ENCODE results near the gene PRR23C.
"Not testable (repeated sequence)": the region's sequence is repeated elsewhere in the genome, so short reads cannot be mapped to it uniquely, and the experiment has no call there.

PRR23C gene

DNA sequence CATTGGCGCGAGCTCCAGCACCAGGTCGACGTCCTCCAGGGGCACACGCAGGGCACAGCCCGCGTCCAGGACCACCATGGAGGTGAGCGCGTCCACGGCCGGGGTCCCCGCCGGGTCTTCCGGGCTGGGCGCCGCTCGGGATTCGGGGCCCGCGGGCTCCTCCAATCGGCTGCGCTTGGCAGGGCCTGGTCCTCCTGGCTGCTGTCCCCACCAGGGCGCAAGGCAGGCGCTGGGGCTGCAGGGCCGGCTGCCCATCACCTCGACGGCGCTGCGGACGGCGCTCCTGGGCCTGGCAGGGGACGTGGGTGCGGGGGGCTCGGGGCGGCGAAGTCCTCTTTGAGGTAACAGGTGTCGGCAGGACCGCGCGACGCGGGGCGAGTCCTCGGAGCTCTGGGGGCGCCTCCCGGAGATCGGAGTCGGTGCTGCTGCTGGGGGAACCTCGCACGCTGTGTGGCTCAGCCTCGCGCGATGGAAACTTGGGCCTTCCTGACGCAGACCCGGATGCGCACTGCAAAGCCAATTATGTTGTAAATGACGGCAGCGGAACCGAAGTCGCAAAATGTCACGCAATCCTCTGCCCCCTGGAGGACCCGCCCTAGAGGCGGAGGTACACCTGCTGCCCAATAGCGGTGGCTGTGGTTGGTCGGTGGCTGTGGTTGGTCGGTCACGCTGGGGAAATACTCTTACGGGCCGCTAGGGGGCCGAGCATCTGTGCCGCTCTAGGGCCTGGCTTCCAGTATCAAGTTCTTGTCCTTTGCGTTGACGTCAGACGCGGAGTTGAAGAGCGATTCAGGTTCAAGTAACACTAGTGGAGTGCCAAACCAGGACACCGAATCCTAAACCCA lies at the start of gene PRR23C:
TSS of gene PRR23C (minus strand) at position 527 of the 845 bp plus-strand sequence. CDS start at position 255, 272 bp downstream.
- no peak for DNase-seq

DNA sequence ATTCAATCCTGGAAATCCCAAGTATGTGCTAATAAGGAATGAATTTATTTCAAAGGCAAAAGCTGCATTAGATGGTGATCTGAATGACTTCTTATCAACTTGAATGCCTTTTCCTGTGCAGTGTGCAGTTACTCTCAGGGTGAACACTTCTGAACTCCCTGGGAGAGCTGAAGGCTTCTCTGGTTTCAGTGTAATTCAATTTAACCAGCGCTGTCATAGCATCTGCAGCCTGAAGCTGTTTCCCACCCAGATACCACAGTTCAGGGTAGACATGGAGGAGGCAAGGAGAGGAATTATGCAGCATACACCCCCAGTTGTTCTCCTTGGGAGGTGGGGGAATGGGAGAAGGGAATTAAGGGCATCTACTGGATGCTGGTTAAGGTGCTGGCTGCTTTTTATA lies 49.1 kb upstream of the PRR23C start:
- no peak for DNase-seq

DNA sequence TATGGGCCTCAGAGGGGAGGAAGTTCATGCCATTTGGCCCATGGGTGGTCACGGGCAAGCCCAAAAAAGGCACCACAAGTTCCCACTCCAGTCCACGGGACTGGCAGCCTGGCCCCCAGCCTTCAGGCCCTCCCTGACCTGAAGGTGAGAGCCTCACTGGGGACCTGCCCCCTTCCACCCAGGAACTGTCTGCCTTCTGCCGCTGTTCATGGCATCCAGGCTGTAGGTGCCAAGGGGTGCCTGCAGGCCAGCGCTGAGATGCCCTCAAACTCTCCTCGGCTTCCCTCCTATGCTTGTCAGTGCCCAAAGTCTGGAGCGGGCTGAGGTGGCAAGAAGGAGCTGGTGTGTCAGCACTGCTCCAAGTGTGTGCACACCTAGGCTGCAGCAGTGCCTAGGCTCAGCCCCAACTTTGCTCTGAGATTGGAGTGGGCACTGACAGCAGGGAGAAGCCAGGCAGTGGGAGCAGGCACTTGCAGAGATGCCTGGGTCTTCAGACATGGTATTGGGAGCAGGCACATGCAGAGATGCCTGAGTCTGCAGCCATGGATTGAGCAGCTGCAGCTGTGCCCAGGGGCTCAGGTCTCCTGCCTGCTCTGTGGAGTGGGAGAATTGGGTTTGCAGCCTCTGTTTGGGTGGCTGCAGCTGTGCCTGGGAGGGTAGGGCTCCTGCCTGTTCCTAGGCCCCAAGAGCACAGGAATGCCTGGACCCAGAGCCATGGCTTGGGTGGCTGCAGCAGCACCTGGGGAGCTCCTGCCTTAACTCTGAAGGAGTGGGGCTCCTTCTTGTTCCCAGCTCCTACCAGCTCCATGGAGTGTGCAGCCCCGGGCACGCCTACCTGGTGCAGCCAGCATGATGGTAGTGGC lies 44.0 kb upstream of the PRR23C start:
- no peak for DNase-seq

- DNase-seq = no peak
These were observed 42.9 kb upstream of the PRR23C start for GRCh38 chr3:139087621-139088020.

DNA sequence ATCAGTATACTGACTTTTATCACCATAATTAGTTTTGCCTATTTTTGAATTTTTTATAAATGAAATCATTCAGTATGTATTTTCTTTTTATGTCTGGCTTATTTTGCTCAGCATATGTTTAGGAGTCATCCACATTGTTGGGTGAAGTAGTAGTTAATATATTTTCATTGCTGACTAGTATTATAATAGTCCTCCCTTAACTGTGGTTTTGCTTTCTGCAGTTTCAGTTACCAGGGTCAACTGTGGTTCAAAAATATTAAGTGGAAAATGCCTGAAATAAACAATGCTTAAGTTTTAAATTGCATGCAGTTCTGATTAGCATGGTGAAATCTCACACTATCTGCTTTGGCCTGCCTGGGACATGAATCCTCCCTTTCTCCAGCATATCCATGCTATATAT lies 39.5 kb upstream of the PRR23C start:
- DNase-seq = no peak

- DNase-seq = no peak
These were observed 29.9 kb upstream of the PRR23C start for GRCh38 chr3:139074565-139075115.

- no peak for DNase-seq
These were observed 18.2 kb upstream of the PRR23C start for GRCh38 chr3:139062918-139063317.

GRCh38 chr3:139052802-139053600 lies 8.3 kb upstream of the PRR23C start:
- DNase-seq = no peak

DNA sequence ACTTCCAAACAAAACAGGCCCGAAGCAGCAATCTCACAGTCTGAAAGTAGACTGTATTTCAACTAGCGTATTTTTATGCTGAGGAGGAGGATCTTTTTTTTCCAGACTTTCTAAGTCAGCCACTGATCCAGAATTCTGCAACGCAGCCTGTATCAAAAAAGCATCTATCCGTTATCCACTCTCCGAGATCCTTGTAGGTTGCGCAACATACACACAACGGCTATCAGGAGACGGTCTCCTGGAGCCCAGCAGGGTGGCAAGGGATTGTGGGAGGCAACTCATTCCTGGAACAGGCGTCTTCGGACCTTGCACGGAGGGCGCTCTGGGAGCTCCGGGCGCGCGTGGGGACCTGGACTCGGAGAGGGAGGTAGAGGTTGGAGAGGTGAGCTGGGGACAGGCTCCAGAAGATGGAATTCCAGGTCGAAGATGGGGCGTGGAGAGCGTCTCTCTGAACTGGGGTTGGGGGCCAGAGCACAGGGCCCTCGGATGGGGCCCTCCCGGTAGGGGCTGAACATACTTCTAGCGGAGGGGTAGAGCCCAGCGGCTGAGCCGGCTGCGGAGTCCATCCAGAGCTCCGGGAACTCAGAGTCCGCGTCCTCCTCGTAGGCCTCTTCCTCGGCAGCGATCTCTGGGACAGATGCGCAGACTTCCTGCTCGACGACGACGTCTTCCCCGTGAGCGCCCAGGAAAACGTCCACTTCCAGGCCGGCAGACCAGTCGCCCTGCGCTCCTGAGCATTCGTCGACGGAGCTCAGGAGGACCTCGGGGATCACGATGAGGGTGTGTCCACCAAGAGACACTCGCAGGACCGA lies 932 bp downstream of the PRR23C start:
- no peak for DNase-seq

- no peak for DNase-seq
These were observed 7.2 kb downstream of the PRR23C start for GRCh38 chr3:139037478-139037877.

DNA sequence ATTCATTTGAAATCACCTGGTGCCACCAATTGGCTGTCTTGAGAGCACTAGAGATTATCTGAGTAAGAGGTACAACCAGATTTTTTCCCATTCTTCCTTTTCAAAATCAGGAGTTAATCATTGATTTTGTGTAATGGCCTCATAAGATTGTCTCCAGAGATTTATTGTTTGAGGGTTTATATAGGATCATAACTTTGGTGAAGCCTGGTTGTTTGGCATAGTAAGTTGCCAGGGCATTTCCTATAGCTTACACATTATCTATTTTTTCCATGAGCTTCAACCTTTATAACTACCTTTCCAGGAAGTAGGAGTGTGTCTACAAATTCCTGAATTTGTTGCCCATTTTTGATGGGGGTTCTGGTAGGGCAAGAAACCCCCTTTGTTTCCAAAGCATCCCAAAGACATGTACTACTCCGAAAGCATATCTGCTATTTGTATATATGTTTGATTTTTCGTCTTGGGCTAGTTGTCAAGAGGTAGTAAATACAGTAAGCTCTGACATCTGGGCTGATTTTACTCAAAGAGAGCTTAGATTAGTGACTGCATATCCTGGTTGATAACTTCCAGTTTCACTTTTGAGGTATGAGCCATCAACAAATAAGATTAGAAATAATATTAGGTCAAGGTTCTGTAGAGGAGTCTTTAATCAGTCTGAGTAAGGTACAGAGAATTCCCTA lies 12.2 kb downstream of the PRR23C start:
- DNase-seq = no peak

DNA sequence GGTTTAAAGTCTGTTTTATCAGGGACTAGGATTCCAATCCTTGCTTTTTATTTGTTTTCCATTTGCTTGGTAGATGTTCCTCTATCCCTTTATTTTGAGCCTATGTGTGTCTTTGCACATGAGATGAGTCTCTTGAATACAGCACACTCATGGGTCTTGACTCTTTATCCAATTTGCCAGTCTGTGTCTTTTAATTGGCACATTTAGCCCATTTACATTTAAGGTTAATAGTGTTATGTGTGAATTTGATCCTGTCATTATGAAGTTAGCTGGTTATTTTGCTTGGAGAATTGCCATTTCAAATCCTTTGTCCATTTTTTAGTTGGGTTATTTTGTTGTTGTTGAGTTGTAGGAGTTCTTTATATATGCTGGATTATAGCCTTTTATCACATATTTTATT lies 14.1 kb downstream of the PRR23C start:
- not testable (repeated sequence) for DNase-seq

DNA sequence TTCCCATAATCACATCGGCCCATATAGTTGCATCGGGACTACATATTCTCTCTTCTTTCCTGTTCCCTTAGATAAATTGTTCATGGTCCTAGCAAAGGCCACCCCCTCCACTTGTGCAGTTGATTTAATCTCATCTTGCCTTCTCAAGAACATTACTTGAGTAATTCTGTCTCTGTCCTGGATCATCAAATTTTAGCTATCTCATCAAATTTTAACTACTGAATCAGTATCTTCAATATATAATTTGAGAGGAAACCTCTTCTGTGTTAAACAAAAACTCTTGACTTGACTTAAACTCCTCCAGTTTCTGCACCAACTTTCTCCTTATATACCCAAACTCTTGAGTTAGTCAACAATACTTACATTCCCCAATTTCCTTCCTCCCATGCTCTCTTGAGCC lies 19.7 kb downstream of the PRR23C start:
- no peak for DNase-seq

DNA sequence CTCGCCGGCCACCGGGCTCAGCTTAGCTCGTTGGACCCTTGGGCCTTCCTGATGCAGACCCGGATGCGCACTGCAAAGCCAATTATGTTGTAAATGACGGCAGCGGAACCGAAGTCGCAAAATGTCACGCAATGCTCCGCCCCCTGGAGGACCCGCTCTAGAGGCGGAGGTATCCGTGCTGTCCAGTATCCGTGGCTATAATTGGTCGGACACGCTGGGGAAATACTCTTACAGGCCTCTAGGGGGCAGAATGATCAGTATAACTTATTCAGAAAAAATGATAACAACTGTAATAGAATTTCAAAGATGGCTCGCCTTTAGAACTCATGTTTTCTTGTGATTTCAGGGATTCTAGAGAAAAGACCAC lies 23.8 kb downstream of the PRR23C start, which contains the start of gene PRR23B:
TSS of gene PRR23B (minus strand) at position 59 of the 367 bp plus-strand sequence. CDS start 265 bp downstream, outside the sequence.
- no peak for DNase-seq

DNA sequence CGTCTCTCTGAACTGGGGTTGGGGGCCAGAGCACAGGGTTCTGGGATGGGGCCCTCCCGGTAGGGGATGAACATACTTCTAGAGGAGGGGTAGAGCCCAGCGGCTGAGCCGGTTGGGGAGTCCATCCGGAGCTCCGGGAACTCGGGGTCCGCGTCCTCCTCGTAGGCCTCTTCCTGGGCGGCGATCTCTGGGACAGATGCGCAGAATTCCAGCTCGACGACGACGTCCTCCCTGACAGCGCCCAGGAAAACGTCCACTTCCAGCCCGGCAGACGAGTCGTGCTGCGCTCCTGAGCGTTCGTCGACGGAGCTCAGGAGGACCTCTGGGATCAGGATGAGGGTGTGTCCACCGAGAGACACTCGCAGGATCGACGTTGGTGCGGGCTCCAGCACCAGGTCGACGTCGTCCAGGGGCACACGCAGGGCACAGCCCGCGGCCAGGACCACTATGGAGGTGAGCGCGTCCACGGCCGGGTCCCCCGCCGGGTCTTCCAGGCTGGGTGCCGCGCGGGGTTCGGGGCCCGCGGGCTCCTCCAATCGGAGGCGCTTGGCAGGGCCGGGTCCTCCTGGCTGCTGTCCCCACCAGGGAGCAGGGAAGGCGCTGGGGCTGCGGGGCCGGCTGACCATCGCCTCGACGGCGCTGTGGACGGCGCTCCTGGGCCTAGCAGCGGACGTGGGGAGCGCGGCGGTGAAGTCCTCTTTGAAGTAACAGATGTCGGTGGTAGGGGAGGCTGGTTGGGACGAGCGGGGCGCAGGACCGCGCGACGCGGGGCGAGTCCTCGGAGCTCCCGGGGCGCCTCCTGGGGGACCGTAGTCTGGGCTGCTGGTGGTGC lies 24.4 kb downstream of the PRR23C start:
- DNase-seq = no peak

- no peak for DNase-seq
These were observed 28.2 kb downstream of the PRR23C start for GRCh38 chr3:139016430-139017048.

GRCh38 chr3:139006051-139006716 lies 38.5 kb downstream of the PRR23C start, which contains the start of gene PRR23A:
Gene PRR23A (minus strand): TSS chr3:139006268. CDS start chr3:139006268, 0 bp downstream.
- no peak for DNase-seq

DNA sequence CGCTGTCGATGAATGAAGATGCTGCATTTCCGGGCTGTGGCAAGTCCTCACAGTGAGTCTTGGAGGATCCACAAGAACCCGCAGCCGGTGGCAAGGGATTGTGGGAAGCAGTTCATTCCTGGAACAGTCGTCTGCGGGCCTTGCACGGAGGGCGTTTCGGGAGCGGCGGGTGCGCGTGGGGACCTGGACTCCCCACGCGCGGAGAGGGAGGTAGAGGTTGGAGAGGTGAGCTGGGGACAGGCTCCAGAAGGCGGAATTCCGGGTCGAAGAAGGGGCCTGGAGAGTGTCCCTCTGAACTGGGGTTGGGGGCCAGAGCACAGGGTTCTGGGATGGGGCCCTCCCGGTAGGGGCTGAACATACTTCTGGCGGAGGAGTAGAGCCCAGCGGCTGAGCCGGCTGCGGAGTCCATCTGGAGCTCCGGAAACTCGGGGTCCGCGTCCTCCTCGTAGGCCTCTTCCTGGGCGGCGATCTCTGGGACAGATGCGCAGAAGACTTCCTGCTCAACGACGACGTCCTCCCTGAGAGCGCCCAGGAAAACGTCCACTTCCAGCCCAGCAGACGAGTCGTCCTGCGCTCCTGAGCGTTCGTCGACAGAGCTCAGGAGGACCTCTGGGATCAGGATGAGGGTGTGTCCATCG lies 39.2 kb downstream of the PRR23C start:
- no peak for DNase-seq
